ENCODE measurements around the gene HOXB4. TPM values are rescaled to one million over a fixed set of nuclear protein-coding genes. Genes with fewer than 3 reads are reported as not detected.

The HOXB4 gene
- total RNA-seq, 1 experiment from 2014 or later, result 9.7 TPM

- DNase-seq (ENCODE audit: low spot score), result peak; percentile 47
These were observed 23.5 kb downstream of the HOXB4 start for GRCh38 chr17:48554412-48555257.

DNA sequence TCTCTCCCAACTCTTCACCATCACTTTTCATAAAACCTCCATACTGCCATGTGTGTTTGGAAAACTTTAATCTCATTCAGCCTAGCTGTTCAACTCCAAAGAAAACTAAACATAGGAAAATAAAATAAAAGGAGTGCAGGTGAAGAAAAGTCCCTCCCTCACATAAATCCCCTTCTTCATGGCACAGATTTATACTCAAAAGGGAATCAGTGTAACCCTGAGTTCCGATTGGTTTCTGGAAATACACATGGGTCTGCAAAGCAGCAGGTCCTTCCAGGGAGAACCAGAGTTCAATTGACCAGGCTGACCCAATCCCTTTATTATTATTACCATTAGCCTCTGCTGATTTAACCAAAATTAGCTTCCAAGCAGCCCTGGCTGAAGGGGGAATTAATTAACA is 24.3 kb downstream of the HOXB4 start:
- Histone ChIP-seq H3K4me3 (ENCODE audit: low read depth, low read length, poor library complexity, severe bottlenecking) (peak overlapping the region; percentile 47), H3K27ac (ENCODE audit: low read depth, low read length, poor library complexity, severe bottlenecking) (no peak overlapping the region), H3K36me3 (ENCODE audit: insufficient read depth, low read length, poor library complexity, severe bottlenecking) (peaks cover 28% of the 10 kb centered on the region), H3K27me3 (replicated peaks; ENCODE audit: insufficient read depth, low read depth, low read length, poor library complexity) (no peaks in the 10 kb centered on the region), H3K4me1 (ENCODE audit: insufficient read depth, low read length, poor library complexity, severe bottlenecking) (peaks cover 50% of the 10 kb centered on the region), H3K9me3 (ENCODE audit: low read depth, low read length, poor library complexity, severe bottlenecking) (no peaks in the 10 kb centered on the region)
- BruUV-seq (replicated peaks), result no TSS peak
- TF ChIP-seq EZH2 (IDR thresholded peaks at IDR 0.05; ENCODE audit: borderline replicate concordance, low read depth, low read length, poor library complexity, severe bottlenecking), result no peak
- TF ChIP-seq, protein P1, sequence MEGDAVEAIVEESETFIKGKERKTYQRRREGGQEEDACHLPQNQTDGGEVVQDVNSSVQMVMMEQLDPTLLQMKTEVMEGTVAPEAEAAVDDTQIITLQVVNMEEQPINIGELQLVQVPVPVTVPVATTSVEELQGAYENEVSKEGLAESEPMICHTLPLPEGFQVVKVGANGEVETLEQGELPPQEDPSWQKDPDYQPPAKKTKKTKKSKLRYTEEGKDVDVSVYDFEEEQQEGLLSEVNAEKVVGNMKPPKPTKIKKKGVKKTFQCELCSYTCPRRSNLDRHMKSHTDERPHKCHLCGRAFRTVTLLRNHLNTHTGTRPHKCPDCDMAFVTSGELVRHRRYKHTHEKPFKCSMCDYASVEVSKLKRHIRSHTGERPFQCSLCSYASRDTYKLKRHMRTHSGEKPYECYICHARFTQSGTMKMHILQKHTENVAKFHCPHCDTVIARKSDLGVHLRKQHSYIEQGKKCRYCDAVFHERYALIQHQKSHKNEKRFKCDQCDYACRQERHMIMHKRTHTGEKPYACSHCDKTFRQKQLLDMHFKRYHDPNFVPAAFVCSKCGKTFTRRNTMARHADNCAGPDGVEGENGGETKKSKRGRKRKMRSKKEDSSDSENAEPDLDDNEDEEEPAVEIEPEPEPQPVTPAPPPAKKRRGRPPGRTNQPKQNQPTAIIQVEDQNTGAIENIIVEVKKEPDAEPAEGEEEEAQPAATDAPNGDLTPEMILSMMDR (conservative IDR thresholded peaks at IDR 0.05; ENCODE audit: low read depth, low read length), result no peak
- no peak for DNase-seq (ENCODE audit: low spot score)
- intact Hi-C loops (cut with micrococcal nuclease; ENCODE audit: unreplicated experiment), result no loop called here
- ChIA-PET POLR2A (ENCODE audit: low non-redundant PET) (no interaction called here), CTCF (no interaction called here)

More at GRCh38 chr17:48554412-48555257, 23.5 kb downstream of the HOXB4 start:
- ChIA-PET CTCF (interaction anchor here (0.7 kb wide), 1 partner anchor 32 kb away, joined by 3 read pairs; no protein-coding TSS in a partner anchor), POLR2A (ENCODE audit: low non-redundant PET) (no interaction called here)
- TF ChIP-seq, protein P1 (conservative IDR thresholded peaks at IDR 0.05; ENCODE audit: low read depth, low read length), result no peak
- TF ChIP-seq EZH2 (IDR thresholded peaks at IDR 0.05; ENCODE audit: borderline replicate concordance, low read depth, low read length, poor library complexity, severe bottlenecking), result no peak
- Histone ChIP-seq H3K27me3 (replicated peaks; ENCODE audit: insufficient read depth, low read depth, low read length, poor library complexity) (no peaks in the 10 kb centered on the region), H3K4me1 (ENCODE audit: insufficient read depth, low read length, poor library complexity, severe bottlenecking) (peaks cover 42% of the 10 kb centered on the region), H3K27ac (ENCODE audit: low read depth, low read length, poor library complexity, severe bottlenecking) (peak overlapping the region; percentile 81), H3K4me3 (ENCODE audit: low read depth, low read length, poor library complexity, severe bottlenecking) (peak overlapping the region; percentile 47), H3K36me3 (ENCODE audit: insufficient read depth, low read length, poor library complexity, severe bottlenecking) (peaks cover 23% of the 10 kb centered on the region), H3K9me3 (ENCODE audit: low read depth, low read length, poor library complexity, severe bottlenecking) (no peaks in the 10 kb centered on the region)
- BruUV-seq (replicated peaks), result TSS peak; percentile 35
- intact Hi-C loops (cut with micrococcal nuclease; ENCODE audit: unreplicated experiment), result no loop called here

- ChIA-PET POLR2A (ENCODE audit: low non-redundant PET) (no interaction called here), CTCF (no interaction called here)
- Histone ChIP-seq H3K4me1 (ENCODE audit: insufficient read depth, low read length, poor library complexity, severe bottlenecking) (peaks cover 57% of the 10 kb centered on the region), H3K27ac (ENCODE audit: low read depth, low read length, poor library complexity, severe bottlenecking) (no peak overlapping the region), H3K27me3 (replicated peaks; ENCODE audit: insufficient read depth, low read depth, low read length, poor library complexity) (no peaks in the 10 kb centered on the region), H3K9me3 (ENCODE audit: low read depth, low read length, poor library complexity, severe bottlenecking) (no peaks in the 10 kb centered on the region), H3K36me3 (ENCODE audit: insufficient read depth, low read length, poor library complexity, severe bottlenecking) (peaks cover 28% of the 10 kb centered on the region), H3K4me3 (ENCODE audit: low read depth, low read length, poor library complexity, severe bottlenecking) (no peak overlapping the region)
- TF ChIP-seq, protein P1 (conservative IDR thresholded peaks at IDR 0.05; ENCODE audit: low read depth, low read length), result no peak
- no peak for TF ChIP-seq EZH2 (IDR thresholded peaks at IDR 0.05; ENCODE audit: borderline replicate concordance, low read depth, low read length, poor library complexity, severe bottlenecking)
- BruUV-seq (replicated peaks), result no TSS peak
- no peak for DNase-seq (ENCODE audit: low spot score)
- intact Hi-C loops (cut with micrococcal nuclease; ENCODE audit: unreplicated experiment), result no loop called here
These were observed 25.0 kb downstream of the HOXB4 start for GRCh38 chr17:48553190-48553547.

All from A673 (cell line).